IPS DF 6.9 (cell line): ENCODE results near the gene C3AR1.
"Not testable (repeated sequence)": the region's sequence is repeated elsewhere in the genome, so short reads cannot be mapped to it uniquely, and the experiment has no call there.

Experiments used
- DNase-seq: peaks from one replicate; pipeline ENCODE4 v3.0.0-alpha.2; 2013; ENCODE audit warnings: low read depth, low spot score
- H3K27ac ChIP-seq: one replicate; pipeline ENCODE4 v1.5.1; 2013; ENCODE audit warnings: low read length, control low read depth
- H3K27me3 ChIP-seq: 2 replicates; pipeline ENCODE4 v1.6.1; 2013; ENCODE audit warnings: mild to moderate bottlenecking, low read length; ENCODE audit not compliant: control insufficient read depth, insufficient read depth
- H3K36me3 ChIP-seq: 2 replicates; pipeline ENCODE4 v1.6.1; 2013; ENCODE audit warnings: low read length; ENCODE audit not compliant: control insufficient read depth, insufficient read depth
- H3K4me1 ChIP-seq: 2 replicates; pipeline ENCODE4 v1.6.1; 2013; ENCODE audit warnings: low read length; ENCODE audit not compliant: control insufficient read depth, insufficient read depth
- H3K4me3 ChIP-seq: 2 replicates; pipeline ENCODE4 v1.5.1; 2013; ENCODE audit warnings: mild to moderate bottlenecking, low read length
- H3K9me3 ChIP-seq: 2 replicates; pipeline ENCODE4 v1.6.1; 2013; ENCODE audit warnings: low read length, inconsistent platforms; ENCODE audit not compliant: control insufficient read depth, insufficient read depth
- WGBS: extraction: QIAGEN DNeasy Blood & Tissue Kit; methylation state at CpG from one replicate; pipeline ENCODE4 v1.1.7; 2013; ENCODE audit warnings: mixed read lengths, missing lambda C conversion rate; ENCODE audit not compliant: insufficient read length, insufficient coverage; 5-methylcytosine and 5-hydroxymethylcytosine counted together

Gene C3AR1

DNA sequence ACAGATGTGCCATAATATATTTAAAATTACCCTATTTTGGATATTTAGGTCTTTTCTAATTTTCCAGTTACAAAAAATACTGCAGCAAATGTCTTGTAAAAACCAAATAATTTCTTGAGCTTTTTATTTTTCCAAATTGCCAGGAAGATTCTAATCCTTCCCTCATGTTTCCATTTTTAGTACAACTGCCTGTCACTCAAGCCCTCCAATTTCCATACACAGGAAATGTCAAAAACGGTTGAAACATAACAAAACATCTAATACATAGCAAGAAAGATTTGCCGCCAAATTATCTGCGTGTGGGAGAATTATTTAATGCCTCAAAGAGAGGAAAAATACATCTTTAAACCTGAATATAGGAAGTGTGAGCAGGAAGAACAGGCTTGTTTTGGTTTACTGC lies 36.0 kb downstream of the C3AR1 start:
- Histone ChIP-seq H3K4me1 (peaks cover 4% of the 10 kb centered on the region; the same call in 1 of the 2 replicates), H3K27me3 (no peaks in the 10 kb centered on the region), H3K27ac (no peak overlapping the region), H3K9me3 (no peaks in the 10 kb centered on the region), H3K4me3 (no peak overlapping the region), H3K36me3 (no peaks in the 10 kb centered on the region)
- no peak for DNase-seq
- no CpG with 5 or more reads among the region's 3 CpGs for WGBS

DNA sequence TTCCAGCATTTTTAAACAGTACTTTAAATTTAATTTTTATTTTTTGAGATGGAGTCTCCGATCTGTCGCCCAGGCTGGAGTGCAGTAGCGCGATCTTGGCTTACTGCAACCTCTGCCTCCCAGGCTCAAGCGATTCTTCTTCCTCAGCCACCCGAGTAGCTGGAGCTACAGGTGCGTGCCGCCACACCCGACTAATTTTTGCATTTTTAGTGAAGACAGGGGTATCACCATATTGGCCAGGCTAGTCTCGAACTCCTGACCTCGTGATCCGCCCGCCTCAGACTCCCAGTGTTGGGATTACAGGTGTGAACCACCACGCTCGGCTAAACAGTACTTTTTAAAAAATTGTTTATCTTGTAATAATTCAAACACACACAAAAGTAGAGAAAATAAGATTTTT lies 37.9 kb downstream of the C3AR1 start:
- H3K27ac ChIP-seq, result no peak overlapping the region
- no peak for DNase-seq
- H3K27me3 ChIP-seq, result no peaks in the 10 kb centered on the region
- no peak overlapping the region for H3K4me3 ChIP-seq
- no peaks in the 10 kb centered on the region for H3K4me1 ChIP-seq
- H3K9me3 ChIP-seq, result no peaks in the 10 kb centered on the region
- no CpG with 5 or more reads among the region's 15 CpGs for WGBS
- H3K36me3 ChIP-seq, result no peaks in the 10 kb centered on the region

DNA sequence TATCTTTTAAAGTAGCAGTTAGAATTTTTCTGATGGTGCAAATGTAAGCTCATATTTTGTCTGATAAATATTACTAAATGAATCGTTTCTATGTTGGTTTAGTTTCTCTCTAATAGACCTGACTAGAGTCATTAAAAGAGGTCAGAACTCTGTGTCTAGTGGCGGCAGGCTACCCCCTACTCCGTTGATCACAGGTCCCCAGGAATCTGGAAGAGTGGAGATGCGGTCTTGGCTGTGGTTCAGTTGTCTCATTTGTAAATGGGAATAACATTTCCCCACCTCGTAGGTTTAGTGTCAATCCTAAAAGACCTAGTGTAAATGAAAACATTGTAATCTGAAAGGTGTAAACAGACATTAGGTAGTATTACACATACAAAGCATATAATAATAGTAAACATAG lies 38.3 kb downstream of the C3AR1 start:
- Histone ChIP-seq H3K36me3 (no peaks in the 10 kb centered on the region), H3K27ac (no peak overlapping the region), H3K9me3 (no peaks in the 10 kb centered on the region), H3K4me1 (no peaks in the 10 kb centered on the region), H3K27me3 (no peaks in the 10 kb centered on the region), H3K4me3 (no peak overlapping the region)
- DNase-seq, result no peak
- no CpG with 5 or more reads among the region's 5 CpGs for WGBS

DNA sequence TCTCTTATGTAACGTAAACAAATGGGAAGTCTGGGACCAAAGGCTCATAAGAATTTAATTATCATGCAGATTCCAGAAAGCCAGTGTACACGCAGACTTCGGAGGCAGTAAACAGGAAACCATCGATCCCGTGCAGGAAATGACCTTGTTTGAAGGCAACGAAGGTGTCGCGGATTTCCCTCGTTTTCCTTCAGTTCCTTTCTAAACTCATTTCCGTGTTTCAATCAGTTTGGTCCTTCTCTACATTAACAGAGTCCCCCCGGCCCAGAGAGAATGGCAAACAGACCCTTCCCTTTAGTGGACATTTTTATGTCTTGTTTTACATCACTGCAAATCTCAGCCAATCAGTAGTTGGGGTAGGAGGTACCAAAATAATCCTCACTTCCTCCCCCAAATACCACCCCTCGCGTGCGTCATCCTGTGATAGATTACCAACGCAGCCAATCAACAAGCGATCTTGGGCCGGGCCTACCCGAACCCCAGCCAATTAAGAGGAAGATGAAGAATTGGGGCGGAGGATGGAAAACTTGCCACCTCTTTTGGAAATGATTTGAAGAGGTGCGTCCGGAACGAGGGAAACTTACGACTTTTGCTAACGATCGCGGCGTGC lies 39.8 kb downstream of the C3AR1 start:
- Histone ChIP-seq H3K9me3 (no peaks in the 10 kb centered on the region), H3K4me3 (peak overlapping the region; percentile 52; the same call in 1 of the 2 replicates), H3K4me1 (no peaks in the 10 kb centered on the region), H3K27ac (peak overlapping the region; percentile 18), H3K27me3 (no peaks in the 10 kb centered on the region), H3K36me3 (no peaks in the 10 kb centered on the region)
- no CpG with 5 or more reads among the region's 27 CpGs for WGBS
- peak; percentile 98 for DNase-seq

DNA sequence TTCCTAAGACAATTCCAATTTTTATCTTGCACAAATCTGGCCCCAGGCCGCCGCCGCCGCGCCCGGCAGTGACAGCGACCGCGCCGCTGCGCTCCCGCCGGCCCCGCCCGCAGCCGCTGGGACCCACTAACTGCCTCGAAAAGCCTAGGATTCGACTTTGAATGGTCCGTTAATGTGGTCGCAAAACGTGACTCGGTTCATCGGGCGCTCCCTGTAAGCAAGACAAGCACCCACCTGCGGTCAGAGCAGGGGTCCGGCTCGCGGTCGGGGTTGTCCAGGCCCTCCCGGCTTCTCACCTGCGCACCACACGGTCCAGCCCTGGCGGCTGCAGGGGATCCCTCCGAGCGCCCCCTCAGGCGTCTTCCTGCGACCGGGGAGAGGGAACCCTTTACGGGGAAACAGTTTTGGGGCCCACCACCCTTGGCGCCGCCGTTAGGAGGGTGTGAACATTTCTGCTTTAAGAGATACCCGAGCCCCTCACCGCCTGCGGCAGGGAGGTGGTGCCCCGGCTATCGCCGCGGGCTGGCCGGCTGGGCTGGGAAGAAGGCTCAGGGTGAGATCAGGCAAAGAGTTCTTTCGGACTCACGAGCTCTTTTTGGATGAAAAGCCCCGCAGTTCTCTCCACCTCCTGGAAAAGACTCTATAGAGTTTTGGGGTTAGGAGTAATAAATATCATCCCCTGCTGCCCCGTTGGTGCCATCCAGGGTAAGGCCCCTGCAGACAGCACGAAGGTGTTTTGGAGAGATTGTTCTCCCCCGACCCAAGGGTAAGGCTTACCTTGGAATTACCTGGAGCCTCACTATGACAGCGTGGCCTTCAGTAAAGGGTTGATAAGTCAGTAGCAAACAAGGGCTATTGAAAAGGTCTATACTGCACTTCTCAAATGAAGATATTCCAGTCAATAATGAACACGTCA lies 47.2 kb downstream of the C3AR1 start:
- H3K36me3 ChIP-seq, result no peaks in the 10 kb centered on the region
- DNase-seq, result no peak
- H3K27ac ChIP-seq, result no peak overlapping the region
- H3K4me1 ChIP-seq, result no peaks in the 10 kb centered on the region
- H3K27me3 ChIP-seq, result no peaks in the 10 kb centered on the region
- no peaks in the 10 kb centered on the region for H3K9me3 ChIP-seq
- WGBS, result no CpG with 5 or more reads among the region's 58 CpGs
- peak overlapping the region; percentile 42; the same call in 1 of the 2 replicates for H3K4me3 ChIP-seq

DNA sequence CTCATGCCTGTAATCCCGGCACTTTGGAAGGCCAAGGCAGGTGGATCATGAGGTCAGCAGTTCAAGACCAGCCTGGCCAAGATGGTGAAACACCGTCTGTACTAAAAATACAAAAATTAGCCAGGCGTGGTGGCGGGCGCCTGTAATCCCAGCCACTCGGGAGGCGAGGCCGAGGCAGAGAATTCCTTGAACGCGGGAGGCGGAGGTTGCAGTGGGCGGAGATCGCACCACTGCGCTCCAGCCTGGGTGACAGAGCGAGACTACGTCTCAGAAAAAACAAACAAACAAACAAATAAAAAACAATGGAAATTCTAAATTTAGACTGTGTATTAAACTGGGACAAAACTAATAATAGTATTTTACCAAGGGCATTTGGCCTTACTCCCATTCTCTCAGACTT lies 47.9 kb downstream of the C3AR1 start:
- no CpG with 5 or more reads among the region's 16 CpGs for WGBS
- peak overlapping the region; percentile 42; the same call in 1 of the 2 replicates for H3K4me3 ChIP-seq
- not testable (repeated sequence) for H3K4me1 ChIP-seq

DNA sequence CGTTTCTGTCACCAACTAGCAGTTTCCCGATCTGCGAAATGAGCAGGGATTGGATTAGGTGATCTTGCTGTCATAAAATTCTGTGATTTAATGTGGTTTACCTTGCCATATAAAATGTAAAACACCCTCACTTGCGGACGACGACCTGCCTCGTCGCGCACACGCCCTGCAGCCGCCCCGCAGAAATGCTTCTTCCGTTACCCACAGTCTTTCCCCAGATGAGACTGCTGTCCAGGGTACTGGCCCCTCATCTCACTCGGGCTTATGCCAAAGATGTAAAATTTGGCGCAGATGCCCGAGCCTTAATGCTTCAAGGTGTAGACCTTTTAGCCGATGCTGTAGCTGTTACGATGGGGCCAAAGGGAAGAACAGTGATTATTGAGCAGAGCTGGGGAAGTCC lies 51.3 kb downstream of the C3AR1 start:
- H3K9me3 ChIP-seq, result no peaks in the 10 kb centered on the region
- H3K4me1 ChIP-seq, result no peaks in the 10 kb centered on the region
- no peak overlapping the region for H3K4me3 ChIP-seq
- H3K27ac ChIP-seq, result no peak overlapping the region
- no peaks in the 10 kb centered on the region for H3K27me3 ChIP-seq
- no peak for DNase-seq
- WGBS, result no CpG with 5 or more reads among the region's 18 CpGs
- H3K36me3 ChIP-seq, result no peaks in the 10 kb centered on the region

More for the DNA sequence above, 47.9 kb downstream of the C3AR1 start:
- DNase-seq, H3K27me3 ChIP-seq, H3K36me3 ChIP-seq, H3K9me3 ChIP-seq, H3K27ac ChIP-seq: not testable (repeated sequence)

DNA sequence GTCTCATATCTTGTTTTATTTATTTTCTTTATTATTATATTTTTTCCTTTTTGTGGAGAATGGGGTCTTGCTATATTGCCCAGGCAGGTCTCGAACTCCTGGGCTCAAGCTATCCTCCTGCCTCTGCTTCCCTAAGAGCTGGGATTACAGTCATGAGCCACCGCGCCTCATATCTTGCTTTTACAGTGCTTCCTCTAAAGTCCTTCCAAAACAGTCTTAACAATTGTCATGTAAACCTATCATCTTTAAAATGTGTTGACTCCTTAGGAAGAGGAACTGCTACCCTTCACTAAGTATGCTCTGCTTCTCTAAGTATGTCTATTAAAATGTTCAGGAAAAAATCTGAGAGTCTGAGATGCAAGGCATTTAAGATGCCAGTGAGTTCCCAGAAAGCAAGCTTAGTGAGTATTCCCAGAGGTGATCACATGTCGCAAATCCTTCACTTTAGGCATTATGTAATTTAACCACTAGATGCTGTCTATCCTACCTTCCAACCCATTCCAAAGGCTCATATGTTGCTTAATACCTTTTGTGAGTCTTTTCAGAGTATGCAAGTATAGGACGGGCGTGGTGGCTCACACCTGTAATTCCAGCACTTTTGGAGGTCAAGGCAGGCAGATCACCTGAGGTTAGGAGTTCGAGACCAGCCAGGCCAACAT lies 53.4 kb downstream of the C3AR1 start:
- no peak for DNase-seq
- WGBS, result no CpG with 5 or more reads among the region's 7 CpGs
- Histone ChIP-seq H3K36me3 (no peaks in the 10 kb centered on the region), H3K4me3 (no peak overlapping the region), H3K27ac (no peak overlapping the region), H3K4me1 (no peaks in the 10 kb centered on the region), H3K9me3 (no peaks in the 10 kb centered on the region), H3K27me3 (no peaks in the 10 kb centered on the region)

DNA sequence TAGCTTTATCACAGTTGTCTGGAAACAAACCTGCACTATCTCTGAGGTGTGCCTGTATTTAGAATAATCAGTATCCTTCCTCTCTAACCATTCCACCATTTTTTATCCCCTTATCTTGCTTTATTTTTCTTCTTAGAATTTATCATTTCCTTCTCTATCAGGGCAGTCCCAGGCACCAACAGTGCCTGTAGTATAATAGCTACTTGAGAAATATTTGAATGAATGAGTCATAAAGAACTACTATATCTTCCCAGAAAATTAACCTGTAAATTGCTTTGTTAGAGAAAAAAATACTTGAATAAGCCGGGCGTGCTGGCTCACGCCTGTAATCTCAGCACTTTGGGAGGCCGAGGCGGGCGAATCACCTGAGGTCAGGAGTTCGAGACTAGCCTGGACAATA lies 54.8 kb downstream of the C3AR1 start:
- Histone ChIP-seq H3K36me3 (no peaks in the 10 kb centered on the region), H3K4me1 (no peaks in the 10 kb centered on the region), H3K4me3 (no peak overlapping the region), H3K27me3 (no peaks in the 10 kb centered on the region), H3K9me3 (no peaks in the 10 kb centered on the region), H3K27ac (no peak overlapping the region)
- no peak for DNase-seq
- no CpG with 5 or more reads among the region's 7 CpGs for WGBS
